Lung (tissue), 12 donors: ENCODE results near the gene NFKB1. TPM values are rescaled to one million over a fixed set of nuclear protein-coding genes. Genes with fewer than 3 reads are reported as not detected.

Experiments
- ATAC-seq: fragments of 200-7000 bp; cut with Tn5 transposase; one replicate; pipeline ENCODE4 v1.9.1; 2020; ENCODE audit warnings: moderate number of reproducible peaks; ENCODE audit not compliant: insufficient read depth, low FRiP score
- DNase-seq, 3 donors: peaks; one replicate each; pipeline ENCODE4 v3.0.0-alpha.2; 2013 to 2017
- H3K27ac ChIP-seq, 2 donors: one replicate each; pipeline ENCODE4 v1.5.1; 2013; ENCODE audit warnings: mild to moderate bottlenecking in 2 of 2, moderate library complexity in 2 of 2, control low read depth in 1 of 2, inconsistent platforms in 1 of 2, low read depth in 1 of 2, low read length in 1 of 2
- H3K27me3 ChIP-seq, 3 donors: one replicate each; pipeline ENCODE4 v1.5.1; 2013; ENCODE audit warnings: low read length in 2 of 3; ENCODE audit not compliant: control insufficient read depth in 3 of 3, insufficient read depth in 3 of 3
- H3K36me3 ChIP-seq, 4 donors: one replicate each; pipeline ENCODE4 v1.5.1; 2013; ENCODE audit warnings: low read length in 4 of 4, mild to moderate bottlenecking in 1 of 4, moderate library complexity in 1 of 4; ENCODE audit not compliant: control insufficient read depth in 4 of 4, insufficient read depth in 4 of 4
- H3K4me1 ChIP-seq, 5 donors: one replicate each; pipeline ENCODE4 v1.5.1; 2013; ENCODE audit warnings: low read length in 5 of 5, mild to moderate bottlenecking in 2 of 5, moderate library complexity in 1 of 5; ENCODE audit not compliant: control insufficient read depth in 5 of 5, insufficient read depth in 5 of 5
- H3K4me3 ChIP-seq: one replicate; pipeline ENCODE4 v1.5.1; 2013; ENCODE audit warnings: mild to moderate bottlenecking, control low read depth, moderate library complexity
- H3K9ac ChIP-seq, 2 donors: one replicate each; pipeline ENCODE4 v1.5.1; 2013; ENCODE audit warnings: low read length in 2 of 2, control low read depth in 1 of 2; ENCODE audit not compliant: insufficient read depth in 1 of 2
- H3K9me3 ChIP-seq, 4 donors: one replicate each; pipeline ENCODE4 v1.5.1; 2013; ENCODE audit warnings: low read length in 3 of 4, mild to moderate bottlenecking in 1 of 4, moderate library complexity in 1 of 4; ENCODE audit not compliant: control insufficient read depth in 4 of 4, insufficient read depth in 3 of 4
- CTCF ChIP-seq: IDR thresholded peaks from 2 replicates; pipeline ENCODE4 v1.5.1; 2012; ENCODE audit warnings: mild to moderate bottlenecking; ENCODE audit errors: control extremely low read depth, extremely low read depth
- WGBS, 2 donors: extraction: QIAGEN DNeasy Blood & Tissue Kit; methylation state at CpG; one replicate each; pipeline ENCODE4 v1.1.7; 2013; 5-methylcytosine and 5-hydroxymethylcytosine counted together
- polyA plus RNA-seq, 2 donors: library from polyadenylated mRNA; stranded (reverse); fragments of 200-250 nt; gene quantifications; one replicate each; pipeline ENCODE4 v1.2.1, GENCODE V29; 2013
- total RNA-seq, 2 donors: library from RNA; depleted of rRNA in 1 of 2; stranded (reverse); fragments of >200 nt in 1 of 2; gene quantifications; one replicate each; pipeline ENCODE4 v1.2.1, GENCODE V29; 2014 to 2021
- donor health status: control.
- donor health status: control.
- donor health status: Bipolar disorder and iron deficiency.
- donor health status: healthy.
- donor health status: DM: yes; HTN: yes; CAD: no.

Gene NFKB1
- total and polyA plus RNA-seq, 4 donors = 12.3 to 66.0 (median 56.7) TPM

GRCh38 chr4:102579794-102580462 is 78.8 kb downstream of the NFKB1 start:
- Histone ChIP-seq H3K9ac (no peak overlapping the region), H3K4me3 (no peak overlapping the region), H3K9me3 (no peaks in the 10 kb centered on the region), H3K36me3 (peaks cover 5 to 30% (median 19%) of the 10 kb centered on the region in 4 donors), H3K27ac (no peak overlapping the region), H3K4me1 (peaks cover 0 to 4% (median 0%) of the 10 kb centered on the region in 5 donors), H3K27me3 (no peaks in the 10 kb centered on the region)
- DNase-seq (no peak), ATAC-seq (no peak)
- TF ChIP-seq CTCF = no peak
- WGBS, 2 donors = 79 to 84% methylated on average over 2 of the region's 2 CpGs

- no peak for ATAC-seq
- Histone ChIP-seq H3K27me3 (no peaks in the 10 kb centered on the region), H3K9me3 (no peaks in the 10 kb centered on the region), H3K9ac (no peak overlapping the region), H3K36me3 (peaks cover 7 to 32% (median 21%) of the 10 kb centered on the region in 4 donors), H3K4me3 (no peak overlapping the region), H3K27ac (no peak overlapping the region), H3K4me1 (peaks cover 0 to 4% (median 0%) of the 10 kb centered on the region in 5 donors)
- WGBS, 2 donors = 78 to 93% methylated on average over 1 of the region's 1 CpG
- no peak for TF ChIP-seq CTCF
- no peak for DNase-seq
Observed at GRCh38 chr4:102580463-102580842, 79.3 kb downstream of the NFKB1 start.

DNA sequence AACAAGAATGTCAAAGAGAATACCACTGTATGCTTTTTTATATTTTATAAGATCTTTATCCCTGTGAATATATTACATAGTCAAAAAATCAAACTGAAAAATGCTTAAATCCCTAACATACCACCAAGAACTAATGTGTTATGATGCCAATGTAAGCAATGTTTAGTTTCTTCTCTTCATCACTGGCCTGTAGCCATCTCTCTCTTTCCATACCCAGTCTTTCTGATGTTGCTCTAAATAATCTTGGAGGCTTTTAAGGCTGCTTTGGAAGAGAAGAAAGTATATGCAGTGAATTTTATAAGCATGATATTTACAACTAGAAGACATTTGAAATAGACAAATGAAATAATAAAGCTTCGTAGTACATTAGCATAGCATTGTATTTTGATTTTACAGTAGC is 82.9 kb downstream of the NFKB1 start:
- WGBS, 2 donors = 96 to 97% methylated on average over 1 of the region's 1 CpG
- no peak for ATAC-seq
- peaks cover 3 to 35% (median 18%) of the 10 kb centered on the region in 4 donors for H3K36me3 ChIP-seq
- H3K4me1 ChIP-seq = no peaks in the 10 kb centered on the region
- no peak overlapping the region for H3K9ac ChIP-seq
- no peak overlapping the region for H3K4me3 ChIP-seq
- H3K27ac ChIP-seq = no peak overlapping the region
- no peaks in the 10 kb centered on the region for H3K27me3 ChIP-seq
- H3K9me3 ChIP-seq = no peaks in the 10 kb centered on the region
- DNase-seq = no peak
- TF ChIP-seq CTCF = no peak

DNA sequence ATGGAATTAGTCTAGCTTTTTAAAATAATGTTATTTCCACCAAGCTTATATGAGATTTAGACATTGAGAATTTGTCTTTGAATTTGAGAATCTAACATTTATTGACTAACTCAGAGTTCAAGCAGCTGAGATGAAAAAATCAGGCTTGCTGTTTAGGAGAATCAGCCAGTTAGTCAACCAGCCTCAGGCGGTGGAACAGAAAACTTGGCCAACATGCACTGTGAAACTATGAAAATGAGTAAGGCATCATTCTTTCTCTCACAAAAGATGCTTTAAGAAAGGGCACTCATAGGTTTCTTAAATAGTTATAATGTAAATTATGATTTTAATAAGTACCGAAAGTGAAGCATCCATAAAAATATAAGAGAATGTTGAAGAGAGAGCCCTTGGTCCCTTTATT is 84.2 kb downstream of the NFKB1 start:
- no peak for DNase-seq
- 95 to 99% methylated on average over 2 of the region's 2 CpGs for whole genome bisulfite sequencing, 2 donors
- no peaks in the 10 kb centered on the region for H3K27me3 ChIP-seq
- peaks cover 0 to 2% (median 0%) of the 10 kb centered on the region in 5 donors for H3K4me1 ChIP-seq
- H3K4me3 ChIP-seq = no peak overlapping the region
- ATAC-seq = no peak
- H3K9ac ChIP-seq = no peak overlapping the region
- H3K36me3 ChIP-seq = peaks cover 5 to 39% (median 18%) of the 10 kb centered on the region in 4 donors
- H3K27ac ChIP-seq = no peak overlapping the region
- no peaks in the 10 kb centered on the region for H3K9me3 ChIP-seq
- TF ChIP-seq CTCF = no peak
